Measurements from ENCODE around the gene PALLD.
"Not testable (repeated sequence)": the region's sequence is repeated elsewhere in the genome, so short reads cannot be mapped to it uniquely, and the experiment has no call there.

The PALLD gene

DNA sequence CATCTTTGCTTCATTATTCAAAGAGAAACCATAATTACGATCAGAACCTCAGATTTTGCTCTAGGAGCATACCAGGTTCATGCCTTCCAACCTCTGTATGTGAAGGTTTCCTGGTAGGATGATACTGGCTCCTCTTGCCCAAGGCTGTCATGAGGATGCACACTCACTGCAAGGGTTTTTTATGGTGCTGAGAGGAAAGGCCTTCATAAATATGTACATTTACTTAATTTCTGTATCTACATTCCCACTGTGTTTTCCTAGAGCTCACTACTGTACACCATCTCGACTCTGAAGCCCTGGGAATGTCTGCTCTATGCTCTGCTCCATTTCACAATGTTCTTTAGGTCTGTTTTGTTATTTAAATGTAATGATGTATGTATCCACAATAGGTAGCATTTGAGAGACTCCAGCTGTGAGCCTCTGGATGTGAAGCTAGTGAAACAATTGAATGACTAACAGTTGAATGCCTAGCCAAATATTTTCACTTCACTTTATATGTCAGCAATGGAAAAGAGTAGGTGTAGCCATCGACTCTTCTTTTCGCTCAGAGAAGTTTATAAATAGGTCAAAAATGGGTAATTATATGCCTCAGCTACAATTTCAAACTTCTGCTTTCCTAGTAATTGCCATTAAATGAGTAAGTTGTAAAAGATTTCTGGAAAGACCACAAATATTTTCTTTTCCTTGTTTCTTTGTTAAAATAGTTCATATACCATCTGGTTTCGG lies 228.0 kb downstream of the PALLD start:
- FAIRE-seq (no peak), DNase-seq (ENCODE audit: insufficient read length, low spot score) (no peak)

DNA sequence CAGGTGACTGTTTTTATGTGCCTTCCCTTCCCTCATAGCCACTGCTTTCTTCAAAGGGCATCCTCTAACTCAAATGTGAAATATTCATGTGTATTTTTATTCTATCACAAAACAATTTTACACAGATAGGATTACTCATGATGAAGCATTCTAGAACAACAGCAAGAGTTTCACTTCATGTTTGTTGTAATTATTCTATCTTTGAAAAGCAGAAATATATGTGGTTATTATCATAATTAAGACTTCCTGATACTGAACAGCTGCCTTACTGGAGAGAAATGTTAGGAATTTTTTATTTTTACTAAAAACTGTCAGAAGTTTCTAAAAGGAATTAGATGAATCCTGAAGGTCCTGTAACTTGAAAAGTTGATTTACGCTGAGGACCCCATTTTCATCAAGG lies 229.1 kb downstream of the PALLD start:
- TF ChIP-seq POLR2AphosphoS5 (IDR thresholded peaks at IDR 0.05; ENCODE audit: low read depth, low read length) (no peak), POLR2A (IDR thresholded peaks at IDR 0.05; ENCODE audit: low read depth, low read length) (no peak), SPI1 (IDR thresholded peaks at IDR 0.05; ENCODE audit: low read depth, low read length) (no peak), TAF1 (IDR thresholded peaks at IDR 0.05; ENCODE audit: low read depth, low read length) (no peak), POU2F2 (IDR thresholded peaks at IDR 0.05; ENCODE audit: low read depth, low read length) (no peak), PAX5 (IDR thresholded peaks at IDR 0.05; ENCODE audit: insufficient read depth, low read length, severe bottlenecking) (no peak)
- no peak for FAIRE-seq
- no peak for DNase-seq (ENCODE audit: insufficient read length, low spot score)

More for the DNA sequence above, 228.0 kb downstream of the PALLD start:
- TF ChIP-seq POLR2AphosphoS5 (IDR thresholded peaks at IDR 0.05; ENCODE audit: low read depth, low read length) = no peak
- TF ChIP-seq POU2F2 (IDR thresholded peaks at IDR 0.05; ENCODE audit: low read depth, low read length) = no peak
- no peak for TF ChIP-seq TAF1 (IDR thresholded peaks at IDR 0.05; ENCODE audit: low read depth, low read length)
- TF ChIP-seq POLR2A (IDR thresholded peaks at IDR 0.05; ENCODE audit: low read depth, low read length) = no peak
- no peak for TF ChIP-seq PAX5 (IDR thresholded peaks at IDR 0.05; ENCODE audit: insufficient read depth, low read length, severe bottlenecking)
- no peak for TF ChIP-seq SPI1 (IDR thresholded peaks at IDR 0.05; ENCODE audit: low read depth, low read length)

DNA sequence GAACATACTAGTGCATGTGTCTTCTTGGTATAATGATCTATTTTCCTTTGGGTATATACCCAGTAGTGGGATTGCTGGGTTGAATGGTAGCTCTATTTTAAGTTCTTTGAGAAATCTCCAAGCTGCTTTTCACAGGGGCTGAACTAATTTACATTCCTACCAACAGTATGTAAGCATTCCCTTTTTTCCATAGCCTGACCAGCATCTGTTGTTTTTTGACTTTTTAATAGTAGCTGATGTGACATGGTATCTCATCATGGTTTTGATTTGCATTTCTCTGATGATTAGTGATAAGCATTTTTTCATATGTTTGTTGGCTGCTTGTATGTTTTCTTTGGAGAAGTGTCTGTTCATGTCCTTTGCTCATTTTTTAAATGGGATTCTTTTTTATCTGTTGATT lies 230.3 kb downstream of the PALLD start:
- not testable (repeated sequence) for FAIRE-seq; DNase-seq (ENCODE audit: insufficient read length, low spot score)

DNA sequence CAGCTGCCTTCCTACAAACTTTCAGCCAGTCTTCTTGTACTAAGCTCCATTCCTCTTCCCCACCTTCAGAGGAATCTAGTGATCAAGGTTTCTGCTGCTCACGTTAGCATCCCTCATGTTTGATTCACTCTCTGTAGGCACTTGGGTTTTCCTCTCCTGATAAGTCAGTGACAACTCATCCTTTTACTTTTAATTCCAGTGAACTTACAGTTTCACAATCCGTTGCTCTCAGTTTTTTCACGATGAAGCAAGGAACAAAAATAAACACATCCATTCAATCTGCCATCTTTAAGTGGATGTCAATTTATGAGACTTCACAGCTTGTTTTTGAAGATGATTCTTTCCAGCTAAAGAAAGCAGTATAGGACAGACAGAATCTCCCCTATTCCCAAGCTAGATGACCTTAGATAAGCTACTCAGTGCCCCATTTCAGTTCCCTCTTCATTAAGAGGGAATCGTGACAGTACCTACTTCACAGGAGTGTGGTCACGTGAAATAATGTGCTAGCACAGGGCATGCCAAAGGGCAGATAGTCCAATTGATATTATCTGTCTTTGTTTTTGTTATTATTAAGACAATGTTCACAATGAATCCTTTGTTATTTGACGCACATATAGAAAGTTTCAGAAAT lies 234.3 kb downstream of the PALLD start:
- TF ChIP-seq TAF1 (IDR thresholded peaks at IDR 0.05; ENCODE audit: low read depth, low read length) (no peak), POU2F2 (IDR thresholded peaks at IDR 0.05; ENCODE audit: low read depth, low read length) (no peak)
- DNase-seq (ENCODE audit: insufficient read length, low spot score) (no peak), FAIRE-seq (no peak)

DNA sequence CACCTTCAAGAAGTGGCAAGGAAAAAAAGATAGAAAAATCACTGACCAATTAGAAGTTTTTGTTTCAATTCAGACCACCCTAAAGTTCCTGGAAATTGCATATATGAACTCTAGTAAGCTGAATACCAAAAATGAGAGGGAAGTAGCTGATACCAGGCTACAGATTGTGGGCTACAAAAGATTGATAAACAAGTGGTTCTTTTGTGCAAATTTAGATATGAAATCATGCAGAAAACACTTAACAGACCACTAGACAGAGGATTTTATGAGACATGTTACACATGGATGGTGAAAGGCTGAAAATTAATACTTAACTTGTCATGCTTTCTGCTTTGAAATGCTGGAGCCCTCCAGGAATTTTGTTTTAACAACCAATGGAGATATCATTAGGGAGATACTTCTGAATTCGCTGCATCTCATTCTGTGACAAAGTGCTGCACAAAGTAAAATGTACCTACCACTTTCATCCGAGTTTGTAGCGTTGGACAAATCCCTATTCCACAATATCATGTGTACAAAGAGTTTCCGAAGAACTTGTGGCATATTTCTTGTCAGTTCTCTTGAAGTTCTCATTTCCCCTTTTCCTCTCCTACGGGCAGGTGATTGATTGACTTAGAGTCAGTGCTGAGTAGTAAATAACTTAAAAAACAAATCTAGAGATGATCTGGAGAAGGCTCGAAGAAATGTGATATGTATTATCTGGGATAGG lies 235.0 kb downstream of the PALLD start:
- TF ChIP-seq POLR2AphosphoS5 (IDR thresholded peaks at IDR 0.05; ENCODE audit: low read depth, low read length) = no peak
- no peak for TF ChIP-seq SPI1 (IDR thresholded peaks at IDR 0.05; ENCODE audit: low read depth, low read length)
- TF ChIP-seq POU2F2 (IDR thresholded peaks at IDR 0.05; ENCODE audit: low read depth, low read length) = no peak
- TF ChIP-seq PAX5 (IDR thresholded peaks at IDR 0.05; ENCODE audit: insufficient read depth, low read length, severe bottlenecking) = no peak
- TF ChIP-seq POLR2A (IDR thresholded peaks at IDR 0.05; ENCODE audit: low read depth, low read length) = no peak
- no peak for TF ChIP-seq TAF1 (IDR thresholded peaks at IDR 0.05; ENCODE audit: low read depth, low read length)
- DNase-seq (ENCODE audit: insufficient read length, low spot score) (no peak), FAIRE-seq (no peak)

DNA sequence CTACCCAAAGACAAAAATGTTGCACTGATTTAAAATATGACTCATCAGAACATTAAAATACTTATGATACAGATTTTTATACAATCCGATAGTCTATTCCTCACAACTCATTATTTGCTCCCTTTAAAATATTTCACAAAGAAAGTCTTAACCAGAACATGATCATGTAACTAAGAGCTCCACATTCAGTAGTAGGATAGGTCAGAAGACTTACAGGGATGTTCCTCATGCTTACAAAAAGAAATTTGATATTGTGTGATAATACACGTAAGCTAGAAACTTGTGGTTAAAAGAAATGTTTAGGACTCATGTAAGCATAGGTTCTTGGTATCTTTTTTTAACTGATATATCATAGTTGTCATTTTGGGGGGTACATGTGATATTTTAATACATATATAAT lies 235.9 kb downstream of the PALLD start:
- FAIRE-seq (no peak), DNase-seq (ENCODE audit: insufficient read length, low spot score) (no peak)
- TF ChIP-seq POU2F2 (IDR thresholded peaks at IDR 0.05; ENCODE audit: low read depth, low read length) = no peak

DNA sequence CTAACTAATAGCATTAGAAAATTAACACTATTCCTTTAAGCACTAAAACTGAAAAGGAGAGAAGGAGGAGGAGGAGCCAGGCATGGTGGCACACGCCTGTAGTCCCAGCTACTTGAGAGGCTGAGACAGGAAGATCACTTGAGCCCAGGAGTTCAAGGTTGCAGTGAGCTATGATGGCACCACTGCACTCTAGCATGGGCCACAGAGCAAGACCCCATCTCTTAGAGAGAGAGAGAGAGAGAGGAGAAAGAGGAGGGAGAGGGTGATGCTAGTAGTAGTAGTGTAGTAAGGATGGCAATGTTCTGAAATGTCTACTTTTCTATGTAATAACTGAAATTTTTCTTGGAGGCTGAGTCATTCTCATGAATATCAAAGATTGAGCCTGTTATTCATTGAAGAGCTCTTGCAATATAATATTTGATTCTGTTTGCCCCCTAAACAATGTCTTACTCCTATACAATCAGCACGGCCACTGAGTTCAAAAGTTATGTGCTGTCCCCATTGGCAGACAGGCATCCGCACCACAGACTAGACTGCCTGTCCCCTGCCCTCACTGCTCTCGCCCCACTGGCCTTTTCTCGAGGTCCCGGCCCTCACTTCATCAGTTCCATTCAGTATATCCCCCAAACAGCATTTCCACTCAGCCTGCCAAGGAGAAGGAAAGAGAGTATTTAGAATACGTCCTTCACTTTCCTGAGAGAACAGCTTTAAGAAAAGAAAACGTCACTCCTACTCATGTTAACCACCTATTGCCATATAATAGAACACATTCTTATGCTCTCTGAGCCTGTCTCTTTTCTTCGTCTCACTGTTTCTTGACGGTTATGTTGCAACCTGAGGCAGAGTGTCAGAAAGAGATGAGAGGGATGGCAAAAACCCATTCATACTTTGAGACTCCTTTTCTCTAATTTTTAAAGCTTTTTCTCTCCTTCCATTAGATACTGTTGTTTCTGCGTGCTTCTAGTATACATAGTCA lies 238.1 kb downstream of the PALLD start:
- DNase-seq (ENCODE audit: insufficient read length, low spot score) (no peak), FAIRE-seq (no peak)
- TF ChIP-seq SPI1 (IDR thresholded peaks at IDR 0.05; ENCODE audit: low read depth, low read length) = no peak
- no peak for TF ChIP-seq POLR2A (IDR thresholded peaks at IDR 0.05; ENCODE audit: low read depth, low read length)
- TF ChIP-seq PAX5 (IDR thresholded peaks at IDR 0.05; ENCODE audit: insufficient read depth, low read length, severe bottlenecking) = no peak
- no peak for TF ChIP-seq POU2F2 (IDR thresholded peaks at IDR 0.05; ENCODE audit: low read depth, low read length)
- TF ChIP-seq POLR2AphosphoS5 (IDR thresholded peaks at IDR 0.05; ENCODE audit: low read depth, low read length) = no peak
- no peak for TF ChIP-seq TAF1 (IDR thresholded peaks at IDR 0.05; ENCODE audit: low read depth, low read length)

DNA sequence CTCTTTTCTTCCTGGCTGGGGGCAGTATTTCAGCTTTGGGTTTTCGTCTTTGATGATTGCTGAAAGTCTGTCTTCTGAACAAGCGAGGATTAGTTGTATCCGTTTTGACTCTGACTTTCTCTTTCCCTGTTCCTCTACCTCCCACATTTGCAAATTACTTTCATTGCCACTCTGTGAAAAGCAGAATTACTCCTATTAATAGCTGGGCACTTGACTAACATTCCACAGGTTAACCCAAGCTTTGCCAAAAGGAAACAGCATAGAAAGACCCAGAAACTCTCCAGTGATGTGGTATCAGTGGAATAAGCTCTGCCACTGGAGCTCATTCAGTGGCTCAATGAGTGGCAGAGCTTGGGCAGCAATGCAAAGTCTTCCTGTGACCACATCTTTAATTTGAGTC lies 238.9 kb downstream of the PALLD start:
- TF ChIP-seq TAF1 (IDR thresholded peaks at IDR 0.05; ENCODE audit: low read depth, low read length) (no peak), POU2F2 (IDR thresholded peaks at IDR 0.05; ENCODE audit: low read depth, low read length) (no peak), PAX5 (IDR thresholded peaks at IDR 0.05; ENCODE audit: insufficient read depth, low read length, severe bottlenecking) (no peak), SPI1 (IDR thresholded peaks at IDR 0.05; ENCODE audit: low read depth, low read length) (no peak), POLR2A (IDR thresholded peaks at IDR 0.05; ENCODE audit: low read depth, low read length) (no peak), POLR2AphosphoS5 (IDR thresholded peaks at IDR 0.05; ENCODE audit: low read depth, low read length) (no peak)
- no peak for DNase-seq (ENCODE audit: insufficient read length, low spot score)
- FAIRE-seq = no peak

All from GM12891 (cell line).